Measurements from ENCODE around the gene SLC16A1.

Gene SLC16A1

DNA sequence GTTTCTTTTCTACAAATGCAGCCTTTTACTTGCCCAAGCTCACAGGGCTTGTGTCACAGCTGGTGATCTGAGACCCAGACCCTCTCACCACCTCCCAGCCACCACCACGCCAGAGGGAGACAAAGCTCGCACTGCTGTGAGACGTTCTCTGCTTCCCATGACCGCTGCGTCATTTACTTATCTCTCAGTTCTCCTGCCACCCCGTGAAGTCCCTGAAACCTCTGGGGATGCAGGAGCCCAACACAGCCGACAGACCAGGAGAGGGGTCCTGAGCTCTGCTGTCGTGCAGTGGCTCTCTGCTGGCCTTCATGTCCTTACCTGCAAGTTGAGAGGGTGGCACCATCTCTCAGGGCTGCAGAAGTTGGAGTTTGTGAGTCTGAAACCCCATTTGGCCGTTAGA, 77.7 kb downstream of the SLC16A1 start:
- no peak for DNase-seq

- no peak for DNase-seq
These were observed 78.2 kb downstream of the SLC16A1 start for GRCh38 chr1:112877750-112878149.

- no peak for DNase-seq
These were observed 79.7 kb downstream of the SLC16A1 start for GRCh38 chr1:112876315-112876714.

- DNase-seq: no peak
These were observed 83.4 kb downstream of the SLC16A1 start for GRCh38 chr1:112872551-112872962.

GRCh38 chr1:112870887-112871646, 84.9 kb downstream of the SLC16A1 start:
- DNase-seq: no peak

GRCh38 chr1:112869895-112870294, 86.1 kb downstream of the SLC16A1 start:
- DNase-seq: no peak

DNA sequence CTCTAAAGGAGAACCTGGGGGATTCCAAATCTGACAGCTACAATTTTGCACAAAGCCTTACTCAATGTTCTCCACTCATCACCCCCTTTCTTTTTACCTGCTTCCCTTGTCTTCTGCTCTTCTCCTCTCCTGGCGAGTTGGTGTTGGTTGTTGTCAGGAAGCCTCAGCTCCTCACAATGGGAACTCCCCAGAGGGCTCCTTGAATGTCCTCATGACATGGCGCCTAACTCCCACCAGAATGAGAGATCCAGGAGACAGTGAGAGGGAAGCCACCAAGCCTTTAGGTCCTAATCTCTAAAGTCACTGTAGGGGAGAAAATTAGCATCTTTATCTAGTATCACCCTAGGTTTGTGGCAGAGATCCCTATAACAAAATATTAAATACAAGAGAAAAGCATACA, 87.8 kb downstream of the SLC16A1 start:
- DNase-seq: no peak

DNA sequence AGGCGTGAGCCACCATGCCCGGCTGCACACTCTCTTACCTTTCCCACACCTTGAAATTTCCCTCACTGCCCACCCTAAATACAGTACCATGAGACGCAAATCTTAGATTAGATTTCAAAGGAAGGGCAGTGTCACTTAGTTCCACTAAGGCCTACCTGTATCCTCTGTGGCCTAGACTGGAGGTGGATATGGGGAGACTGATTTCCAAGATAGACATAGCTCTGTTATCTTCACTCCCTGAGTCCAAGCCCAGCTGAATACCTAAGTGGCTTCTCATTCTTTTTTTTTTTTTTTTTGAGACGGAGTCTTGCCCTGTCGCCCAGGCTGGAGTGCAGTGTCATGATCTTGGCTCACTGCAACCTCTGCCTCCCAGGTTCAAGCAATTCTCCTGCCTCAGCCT, 89.0 kb downstream of the SLC16A1 start:
- no peak for DNase-seq

GRCh38 chr1:112866151-112866550, 89.8 kb downstream of the SLC16A1 start:
- no peak for DNase-seq

- no peak for DNase-seq
These were observed 93.1 kb downstream of the SLC16A1 start for GRCh38 chr1:112862753-112863426.
